ENCODE results near the gene ATP11A.

DNA sequence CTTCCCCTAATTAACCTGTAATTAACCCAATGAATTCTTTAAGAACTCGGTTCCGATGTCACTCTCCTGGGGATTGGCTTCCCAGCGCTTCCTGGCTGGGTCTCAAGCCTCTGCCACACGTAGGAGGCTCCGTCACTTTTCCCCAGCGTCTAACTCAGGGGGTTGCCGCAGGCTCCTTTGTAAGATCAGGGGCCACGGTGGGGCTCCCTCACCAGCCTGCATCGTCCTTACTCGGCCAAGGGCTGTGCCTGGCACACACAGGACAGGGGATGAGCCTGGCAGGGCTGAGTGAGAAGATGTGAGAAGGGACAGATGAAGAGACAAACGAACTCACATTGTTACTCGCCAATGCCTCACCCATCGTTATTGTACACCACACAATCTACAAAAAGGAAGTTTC, 20.9 kb upstream of the ATP11A start:
- TF ChIP-seq EZH2phosphoT487 (IDR thresholded peaks at IDR 0.05; ENCODE audit: insufficient read depth, low read depth) (no peak), EZH2 (IDR thresholded peaks at IDR 0.05; ENCODE audit: insufficient read depth, poor library complexity, severe bottlenecking) (no peak)
